Epithelial cell of esophagus (primary cell): ENCODE data around the gene GADD45B.

Experiments
- DNase-seq: peaks from one replicate; pipeline ENCODE4 v3.0.0; 2010; ENCODE audit warnings: low read depth
- H3K4me3 ChIP-seq: 2 replicates; pipeline ENCODE4 v1.5.1; 2011; ENCODE audit warnings: mild to moderate bottlenecking, low read length, control low read depth
- CTCF ChIP-seq: IDR thresholded peaks from 2 replicates; pipeline ENCODE4 v1.5.1; 2011; ENCODE audit warnings: low read depth, mild to moderate bottlenecking, low read length, control low read depth, inconsistent platforms; ENCODE audit not compliant: insufficient read depth; ENCODE audit errors: missing control alignments

GADD45B gene

GRCh38 chr19:2444251-2445002, 31.5 kb upstream of the GADD45B start:
- no peak for DNase-seq

GRCh38 chr19:2446381-2446780, 29.5 kb upstream of the GADD45B start:
- no peak overlapping the region for H3K4me3 ChIP-seq
- no peak for TF ChIP-seq CTCF
- DNase-seq: no peak

More at GRCh38 chr19:2444251-2445002, 31.5 kb upstream of the GADD45B start:
- TF ChIP-seq CTCF: no peak
- H3K4me3 ChIP-seq: no peak overlapping the region

GRCh38 chr19:2449019-2449418, 26.9 kb upstream of the GADD45B start:
- no peak for DNase-seq
- TF ChIP-seq CTCF: no peak
- H3K4me3 ChIP-seq: no peak overlapping the region

GRCh38 chr19:2451138-2451537, 24.8 kb upstream of the GADD45B start:
- no peak for TF ChIP-seq CTCF
- H3K4me3 ChIP-seq: no peak overlapping the region
- no peak for DNase-seq

- no peak for TF ChIP-seq CTCF
- no peak for DNase-seq
- H3K4me3 ChIP-seq: no peak overlapping the region
Measured at GRCh38 chr19:2451741-2452140, 24.2 kb upstream of the GADD45B start.

- no peak for TF ChIP-seq CTCF
- no peak for DNase-seq
- H3K4me3 ChIP-seq: no peak overlapping the region
Measured at GRCh38 chr19:2453431-2454025, 22.4 kb upstream of the GADD45B start.
